Activated CD8-positive, alpha-beta T cell treated with anti-CD3 and anti-CD28 coated beads for 36 hours (primary cell): ENCODE data around the gene GAPT. TPM values are rescaled to one million over a fixed set of nuclear protein-coding genes. Genes with fewer than 3 reads are reported as not detected.

Experiments
- ATAC-seq: fragments of 200-7000 bp; cut with Tn5 transposase; one replicate; pipeline ENCODE4 v1.10.0; 2021; ENCODE audit warnings: mild to moderate bottlenecking, moderate library complexity
- CTCF ChIA-PET: fragments of 350-600 bp; sonication (Branson Sonifier 250); formaldehyde crosslinking; loops from one replicate; lab custom pipeline; 2021; ENCODE audit warnings: antibody characterized with exemption; lab: Charles Lee
- POLR2A ChIA-PET: fragments of 350-600 bp; sonication (Branson Sonifier 250); formaldehyde crosslinking; loops from one replicate; lab custom pipeline; 2021; ENCODE audit warnings: antibody characterized with exemption; lab: Charles Lee
- DNase-seq: peaks from one replicate; pipeline ENCODE4 v3.0.0-alpha.2; 2020
- H3K27ac Mint-ChIP-seq: one replicate; pipeline ENCODE4 v1.8.0; 2021; ENCODE audit warnings: mild to moderate bottlenecking, mixed read lengths
- H3K27me3 Mint-ChIP-seq: one replicate; pipeline ENCODE4 v1.8.0; 2021; ENCODE audit warnings: mixed read lengths
- H3K36me3 Mint-ChIP-seq: one replicate; pipeline ENCODE4 v1.8.0; 2021; ENCODE audit warnings: low read depth, mixed read lengths
- H3K4me1 Mint-ChIP-seq: one replicate; pipeline ENCODE4 v1.8.0; 2021; ENCODE audit warnings: low read depth, mixed read lengths
- H3K4me3 Mint-ChIP-seq: one replicate; pipeline ENCODE4 v1.8.0; 2021; ENCODE audit warnings: mild to moderate bottlenecking, moderate library complexity, mixed read lengths
- H3K9me3 Mint-ChIP-seq: one replicate; pipeline ENCODE4 v1.8.0; 2021; ENCODE audit warnings: mixed read lengths
- intact Hi-C: fragments of 100-400 bp; cut with micrococcal nuclease; formaldehyde crosslinking; loops from one replicate; pipeline ENCODE4 v1.10.0; 2022
- total RNA-seq, 2 experiments: library from RNA; stranded (reverse); gene quantifications; one replicate each; pipeline ENCODE4 v1.2.3, GENCODE V29; 2021
- TF ChIP-seq, protein P1 (sequence below): fragments of 200-600 bp; IDR thresholded peaks from one replicate; pipeline ENCODE4 v1.8.0; 2022; ENCODE audit warnings: antibody characterized with exemption, mild to moderate bottlenecking

Gene GAPT
- total RNA-seq, 2 experiments from 2014 or later: not detected

- H3K4me1 Mint-ChIP-seq: no peaks in the 10 kb centered on the region
- TF ChIP-seq, protein P1, sequence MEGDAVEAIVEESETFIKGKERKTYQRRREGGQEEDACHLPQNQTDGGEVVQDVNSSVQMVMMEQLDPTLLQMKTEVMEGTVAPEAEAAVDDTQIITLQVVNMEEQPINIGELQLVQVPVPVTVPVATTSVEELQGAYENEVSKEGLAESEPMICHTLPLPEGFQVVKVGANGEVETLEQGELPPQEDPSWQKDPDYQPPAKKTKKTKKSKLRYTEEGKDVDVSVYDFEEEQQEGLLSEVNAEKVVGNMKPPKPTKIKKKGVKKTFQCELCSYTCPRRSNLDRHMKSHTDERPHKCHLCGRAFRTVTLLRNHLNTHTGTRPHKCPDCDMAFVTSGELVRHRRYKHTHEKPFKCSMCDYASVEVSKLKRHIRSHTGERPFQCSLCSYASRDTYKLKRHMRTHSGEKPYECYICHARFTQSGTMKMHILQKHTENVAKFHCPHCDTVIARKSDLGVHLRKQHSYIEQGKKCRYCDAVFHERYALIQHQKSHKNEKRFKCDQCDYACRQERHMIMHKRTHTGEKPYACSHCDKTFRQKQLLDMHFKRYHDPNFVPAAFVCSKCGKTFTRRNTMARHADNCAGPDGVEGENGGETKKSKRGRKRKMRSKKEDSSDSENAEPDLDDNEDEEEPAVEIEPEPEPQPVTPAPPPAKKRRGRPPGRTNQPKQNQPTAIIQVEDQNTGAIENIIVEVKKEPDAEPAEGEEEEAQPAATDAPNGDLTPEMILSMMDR: no peak
- no peaks in the 10 kb centered on the region for H3K36me3 Mint-ChIP-seq
- ATAC-seq (no peak), DNase-seq (no peak)
- no peak overlapping the region for H3K4me3 Mint-ChIP-seq
- H3K27me3 Mint-ChIP-seq: no peaks in the 10 kb centered on the region
- ChIA-PET CTCF (no interaction called here), POLR2A (no interaction called here)
- no peak overlapping the region for H3K27ac Mint-ChIP-seq
- no peaks in the 10 kb centered on the region for H3K9me3 Mint-ChIP-seq
- intact Hi-C loops: no loop called here
Measured at GRCh38 chr5:58505502-58505901, 14.3 kb downstream of the GAPT start.

DNA sequence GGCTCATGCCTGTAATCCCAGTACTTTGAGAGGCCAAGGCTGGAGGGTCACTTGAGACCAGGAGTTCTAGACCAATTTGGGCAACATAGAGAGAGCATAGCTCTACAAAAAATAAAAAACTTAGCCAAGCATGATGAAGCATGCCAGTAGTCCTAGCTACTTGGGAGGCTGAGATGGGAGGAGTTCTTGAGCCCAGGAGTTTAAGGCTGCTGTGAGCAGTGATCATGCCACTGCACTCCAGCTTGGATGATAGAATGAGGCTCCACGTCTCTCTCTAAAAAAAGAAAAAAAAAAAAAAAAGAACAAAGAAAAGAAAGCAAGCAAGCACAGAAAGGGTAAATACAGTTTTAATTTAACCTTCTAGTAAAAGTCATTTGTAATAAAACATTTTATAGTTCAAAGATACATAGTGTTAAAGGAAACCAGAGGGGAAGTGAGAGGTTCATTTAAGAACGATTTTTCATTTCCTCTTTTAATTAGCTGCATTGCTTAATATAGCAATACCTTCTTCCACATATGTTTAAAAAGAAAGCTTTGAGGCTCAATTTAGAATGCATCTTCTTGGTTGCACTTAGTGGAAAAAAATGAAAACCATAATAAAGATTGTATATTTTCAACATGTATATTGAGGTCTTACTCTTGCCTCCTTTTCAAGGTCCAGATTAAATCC is 14.9 kb downstream of the GAPT start:
- POLR2A ChIA-PET: no interaction called here
- no peaks in the 10 kb centered on the region for H3K9me3 Mint-ChIP-seq
- CTCF ChIA-PET: no interaction called here

GRCh38 chr5:58507715-58508114 is 16.5 kb downstream of the GAPT start:
- DNase-seq (no peak), ATAC-seq (no peak)
- H3K4me1 Mint-ChIP-seq: no peaks in the 10 kb centered on the region
- intact Hi-C loops: no loop called here
- CTCF ChIA-PET: no interaction called here
- no peaks in the 10 kb centered on the region for H3K36me3 Mint-ChIP-seq
- TF ChIP-seq, protein P1: no peak
- no peak overlapping the region for H3K27ac Mint-ChIP-seq
- POLR2A ChIA-PET: no interaction called here
- H3K27me3 Mint-ChIP-seq: no peaks in the 10 kb centered on the region
- no peak overlapping the region for H3K4me3 Mint-ChIP-seq
- H3K9me3 Mint-ChIP-seq: no peaks in the 10 kb centered on the region

More for the DNA sequence above, 14.9 kb downstream of the GAPT start:
- ATAC-seq: no peak
- H3K4me1 Mint-ChIP-seq: no peaks in the 10 kb centered on the region
- no peak overlapping the region for H3K27ac Mint-ChIP-seq
- TF ChIP-seq, protein P1: no peak
- no peak overlapping the region for H3K4me3 Mint-ChIP-seq
- no peaks in the 10 kb centered on the region for H3K27me3 Mint-ChIP-seq
- H3K36me3 Mint-ChIP-seq: no peaks in the 10 kb centered on the region
- intact Hi-C loops: no loop called here
- no peak for DNase-seq

DNA sequence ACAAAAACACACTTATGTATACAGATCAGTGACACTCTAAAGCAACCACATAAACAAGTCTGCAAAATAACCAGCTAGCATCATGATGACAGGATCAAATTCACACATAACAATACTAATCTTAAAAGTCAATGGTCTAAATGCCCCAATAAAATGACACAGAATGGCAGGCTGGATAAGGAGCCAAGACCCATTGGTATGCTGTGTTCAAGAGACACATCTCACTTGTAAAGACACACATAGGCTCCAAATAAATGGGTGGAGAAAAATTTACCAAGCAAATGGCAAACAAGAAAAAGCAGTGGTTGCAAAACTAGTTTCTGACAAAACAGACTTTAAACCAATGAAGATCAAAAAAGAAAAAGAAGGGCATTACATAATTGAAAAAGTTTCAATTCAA is 26.0 kb downstream of the GAPT start:
- ChIA-PET POLR2A (no interaction called here), CTCF (no interaction called here)
- no peaks in the 10 kb centered on the region for H3K27me3 Mint-ChIP-seq
- peaks cover 6% of the 10 kb centered on the region for H3K9me3 Mint-ChIP-seq
- TF ChIP-seq, protein P1: no peak
- no peak for DNase-seq
- no peak overlapping the region for H3K4me3 Mint-ChIP-seq
- no peaks in the 10 kb centered on the region for H3K4me1 Mint-ChIP-seq
- H3K27ac Mint-ChIP-seq: no peak overlapping the region
- no peak for ATAC-seq
- no peaks in the 10 kb centered on the region for H3K36me3 Mint-ChIP-seq
- intact Hi-C loops: no loop called here

DNA sequence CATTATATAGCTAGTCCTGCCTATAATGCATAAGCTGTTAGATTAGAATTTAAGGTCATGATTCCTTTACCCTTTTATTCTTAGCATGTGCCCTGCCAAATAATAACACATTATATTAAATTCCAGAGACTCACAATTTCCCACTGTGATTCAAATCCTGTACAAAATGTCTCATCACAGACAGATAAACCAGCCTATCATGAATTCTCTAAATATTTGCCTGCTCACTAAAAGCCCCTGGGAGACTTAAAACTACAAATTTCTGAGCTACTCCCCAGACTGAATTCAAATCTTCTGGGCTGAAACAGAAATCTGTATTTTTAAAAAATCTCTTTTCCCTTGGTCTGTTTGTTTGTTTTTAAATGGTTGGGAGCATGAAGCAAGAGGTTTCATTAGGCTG is 32.7 kb downstream of the GAPT start:
- ATAC-seq: no peak
- POLR2A ChIA-PET: no interaction called here
- Mint-ChIP-seq H3K27ac (no peak overlapping the region), H3K9me3 (no peaks in the 10 kb centered on the region), H3K36me3 (no peaks in the 10 kb centered on the region), H3K4me1 (no peaks in the 10 kb centered on the region), H3K4me3 (no peak overlapping the region), H3K27me3 (no peaks in the 10 kb centered on the region)
- no peak for DNase-seq
- TF ChIP-seq, protein P1: no peak
- intact Hi-C loops: no loop called here
- CTCF ChIA-PET: interaction anchor here (0.7 to 1.3 kb wide), 2 partner anchors 10 to 19 kb away, joined by 3 to 4 read pairs; no protein-coding TSS in a partner anchor
